ENCODE measurements around the gene TP53AIP1. TPM values are rescaled to one million over a fixed set of nuclear protein-coding genes. Genes with fewer than 3 reads are reported as not detected.

Gene TP53AIP1
- total RNA-seq, 1 experiment from 2014 or later, result 0.11 TPM

DNA sequence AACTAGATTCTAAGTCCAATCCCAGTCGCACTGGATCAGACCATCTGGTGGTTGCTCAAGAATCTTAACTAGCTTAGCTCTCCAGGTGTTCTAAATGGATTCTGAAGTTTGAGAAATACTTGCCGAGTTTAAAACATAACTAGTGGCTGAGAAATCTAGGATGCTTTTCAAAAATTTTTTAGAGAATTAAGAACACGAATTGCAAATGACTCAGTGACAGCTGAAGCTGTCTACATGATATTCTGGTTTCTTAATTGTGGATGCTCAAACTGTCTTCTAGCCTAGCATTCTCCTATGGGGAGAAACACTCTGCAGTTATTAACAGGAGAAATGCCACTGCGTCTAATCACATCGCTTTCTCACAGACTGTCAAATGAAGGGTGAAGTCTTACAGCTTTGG lies 20.2 kb upstream of the TP53AIP1 start:
- H3K27ac Mint-ChIP-seq (ENCODE audit: unreplicated experiment), result no peak overlapping the region
- Histone ChIP-seq H3K4me1 (no peaks in the 10 kb centered on the region), H3K27me3 (replicated peaks; ENCODE audit: control insufficient read depth, insufficient read depth, low read length) (no peaks in the 10 kb centered on the region), H3K36me3 (ENCODE audit: control insufficient read depth, insufficient read depth, low read length) (no peaks in the 10 kb centered on the region), H3K9me3 (no peaks in the 10 kb centered on the region), H3K4me3 (ENCODE audit: low read depth, low read length) (no peak overlapping the region)
- peaks cover 26% of the 10 kb centered on the region for H3K36me3 Mint-ChIP-seq (ENCODE audit: insufficient read depth, unreplicated experiment)
- no peak for DNase-seq
- CTCF ChIA-PET, result no interaction called here
- H3K27me3 Mint-ChIP-seq (ENCODE audit: insufficient read depth, unreplicated experiment), result no peaks in the 10 kb centered on the region
- no peaks in the 10 kb centered on the region for H3K9me3 Mint-ChIP-seq (ENCODE audit: unreplicated experiment)
- POLR2A ChIA-PET, result no interaction called here
- H3K4me1 Mint-ChIP-seq (ENCODE audit: low read depth, unreplicated experiment), result no peaks in the 10 kb centered on the region
- no peak overlapping the region for H3K4me3 Mint-ChIP-seq (ENCODE audit: unreplicated experiment)
- BruUV-seq (replicated peaks), result no TSS peak
- intact Hi-C loops (cut with micrococcal nuclease; ENCODE audit: unreplicated experiment), result no loop called here
- TF ChIP-seq CTCF (IDR thresholded peaks at IDR 0.05; ENCODE audit: insufficient read depth in 1 of 2, low read depth in 1 of 2, low read length in 1 of 2, severe bottlenecking in 1 of 2, unreplicated experiment in 1 of 2), result no peak

DNA sequence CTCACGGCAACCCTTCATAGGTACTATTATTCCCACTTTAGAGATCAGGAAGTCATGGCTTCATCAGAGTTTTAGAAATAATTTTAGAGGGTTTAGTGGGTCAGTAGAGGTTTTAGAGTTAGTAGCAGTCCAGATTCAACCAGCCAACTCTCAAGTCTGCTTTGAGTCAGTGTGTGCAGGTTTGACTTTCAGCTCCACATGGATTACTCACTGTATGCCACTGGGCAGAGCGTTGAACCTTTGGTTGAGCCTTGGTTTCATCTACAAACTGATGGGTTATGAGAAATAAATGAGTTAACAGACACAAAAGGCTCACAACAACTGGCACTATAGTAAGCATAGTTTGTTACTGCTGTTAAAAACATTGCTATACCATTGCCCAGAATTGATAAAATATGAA lies 19.0 kb upstream of the TP53AIP1 start:
- no peak for TF ChIP-seq CTCF (IDR thresholded peaks at IDR 0.05; ENCODE audit: insufficient read depth in 1 of 2, low read depth in 1 of 2, low read length in 1 of 2, severe bottlenecking in 1 of 2, unreplicated experiment in 1 of 2)
- H3K36me3 Mint-ChIP-seq (ENCODE audit: insufficient read depth, unreplicated experiment), result peaks cover 22% of the 10 kb centered on the region
- CTCF ChIA-PET, result no interaction called here
- H3K4me1 Mint-ChIP-seq (ENCODE audit: low read depth, unreplicated experiment), result no peaks in the 10 kb centered on the region
- intact Hi-C loops (cut with micrococcal nuclease; ENCODE audit: unreplicated experiment), result no loop called here
- no peak for DNase-seq
- no peaks in the 10 kb centered on the region for H3K27me3 Mint-ChIP-seq (ENCODE audit: insufficient read depth, unreplicated experiment)
- H3K36me3 ChIP-seq (ENCODE audit: control insufficient read depth, insufficient read depth, low read length), result no peaks in the 10 kb centered on the region
- POLR2A ChIA-PET, result no interaction called here
- H3K27ac Mint-ChIP-seq (ENCODE audit: unreplicated experiment), result no peak overlapping the region
- H3K4me3 ChIP-seq (ENCODE audit: low read depth, low read length), result no peak overlapping the region
- H3K27me3 ChIP-seq (replicated peaks; ENCODE audit: control insufficient read depth, insufficient read depth, low read length), result no peaks in the 10 kb centered on the region
- H3K4me1 ChIP-seq, result no peaks in the 10 kb centered on the region
- H3K4me3 Mint-ChIP-seq (ENCODE audit: unreplicated experiment), result no peak overlapping the region
- no peaks in the 10 kb centered on the region for H3K9me3 ChIP-seq
- H3K9me3 Mint-ChIP-seq (ENCODE audit: unreplicated experiment), result no peaks in the 10 kb centered on the region
- BruUV-seq (replicated peaks), result no TSS peak

DNA sequence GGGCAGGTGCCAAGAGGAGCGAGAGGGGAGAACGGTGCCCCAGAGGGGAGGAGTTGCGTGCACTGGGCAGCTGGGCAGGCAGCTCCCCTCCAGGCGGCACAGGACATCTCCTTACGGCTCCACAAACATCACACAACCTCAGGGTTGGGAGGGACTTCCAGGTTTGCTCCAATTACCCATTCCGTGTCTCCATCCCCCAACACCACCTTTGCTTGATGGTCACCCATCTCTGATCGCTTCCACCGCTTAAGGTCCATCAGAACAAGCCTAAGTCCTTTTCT lies 14.5 kb upstream of the TP53AIP1 start:
- H3K9me3 Mint-ChIP-seq (ENCODE audit: unreplicated experiment), result no peaks in the 10 kb centered on the region
- ChIA-PET CTCF (interaction anchor here (1.2 to 8.1 kb wide), 9 partner anchors 10 to 375 kb away, joined by 3 to 223 read pairs (median 13); partner anchors contain the start of gene KCNJ5), POLR2A (no interaction called here)
- Histone ChIP-seq H3K9me3 (no peaks in the 10 kb centered on the region), H3K4me3 (ENCODE audit: low read depth, low read length) (no peak overlapping the region), H3K4me1 (no peaks in the 10 kb centered on the region), H3K36me3 (ENCODE audit: control insufficient read depth, insufficient read depth, low read length) (no peaks in the 10 kb centered on the region), H3K27me3 (replicated peaks; ENCODE audit: control insufficient read depth, insufficient read depth, low read length) (no peaks in the 10 kb centered on the region)
- H3K36me3 Mint-ChIP-seq (ENCODE audit: insufficient read depth, unreplicated experiment), result peaks cover 17% of the 10 kb centered on the region
- intact Hi-C loops (cut with micrococcal nuclease; ENCODE audit: unreplicated experiment), result loop anchor here (2.0 to 5.0 kb wide), 2 partner anchors 375 to 784 kb away; no protein-coding TSS in a partner anchor
- DNase-seq, result no peak
- no TSS peak for BruUV-seq (replicated peaks)
- H3K4me1 Mint-ChIP-seq (ENCODE audit: low read depth, unreplicated experiment), result no peaks in the 10 kb centered on the region
- TF ChIP-seq CTCF (IDR thresholded peaks at IDR 0.05; ENCODE audit: insufficient read depth in 1 of 2, low read depth in 1 of 2, low read length in 1 of 2, severe bottlenecking in 1 of 2, unreplicated experiment in 1 of 2), result no peak
- no peak overlapping the region for H3K27ac Mint-ChIP-seq (ENCODE audit: unreplicated experiment)
- H3K27me3 Mint-ChIP-seq (ENCODE audit: insufficient read depth, unreplicated experiment), result peaks cover 12% of the 10 kb centered on the region
- no peak overlapping the region for H3K4me3 Mint-ChIP-seq (ENCODE audit: unreplicated experiment)

All from Caco-2 (cell line).